ENCODE data around the gene STPG4. TPM values are rescaled to one million over a fixed set of nuclear protein-coding genes. Genes with fewer than 3 reads are reported as not detected.

The STPG4 gene
- total RNA-seq, 2 donors from 2014 or later = 1.4 TPM; not detected in 1

DNA sequence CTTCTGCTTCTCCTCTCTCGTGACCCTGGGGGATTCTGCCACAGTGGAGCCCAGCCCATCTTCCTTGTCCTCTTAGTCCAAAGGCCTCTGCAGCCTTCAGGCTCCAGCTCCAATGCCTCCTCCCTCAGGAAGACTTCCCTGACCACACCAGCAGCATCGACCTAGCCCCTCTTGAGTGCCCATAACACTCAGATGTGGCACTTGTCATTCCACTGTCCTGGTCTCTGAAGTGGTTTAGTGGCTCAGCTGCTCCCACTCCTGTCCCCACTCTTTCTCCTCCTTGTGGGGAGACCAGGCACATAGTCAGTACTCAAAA lies 97.5 kb downstream of the STPG4 start:
- intact Hi-C loops (cut with DNase I) = no loop called here
- DNase-seq (ENCODE audit: low spot score) = no peak
- peak overlapping the region; percentile 53 to 60 for H3K27ac ChIP-seq

DNA sequence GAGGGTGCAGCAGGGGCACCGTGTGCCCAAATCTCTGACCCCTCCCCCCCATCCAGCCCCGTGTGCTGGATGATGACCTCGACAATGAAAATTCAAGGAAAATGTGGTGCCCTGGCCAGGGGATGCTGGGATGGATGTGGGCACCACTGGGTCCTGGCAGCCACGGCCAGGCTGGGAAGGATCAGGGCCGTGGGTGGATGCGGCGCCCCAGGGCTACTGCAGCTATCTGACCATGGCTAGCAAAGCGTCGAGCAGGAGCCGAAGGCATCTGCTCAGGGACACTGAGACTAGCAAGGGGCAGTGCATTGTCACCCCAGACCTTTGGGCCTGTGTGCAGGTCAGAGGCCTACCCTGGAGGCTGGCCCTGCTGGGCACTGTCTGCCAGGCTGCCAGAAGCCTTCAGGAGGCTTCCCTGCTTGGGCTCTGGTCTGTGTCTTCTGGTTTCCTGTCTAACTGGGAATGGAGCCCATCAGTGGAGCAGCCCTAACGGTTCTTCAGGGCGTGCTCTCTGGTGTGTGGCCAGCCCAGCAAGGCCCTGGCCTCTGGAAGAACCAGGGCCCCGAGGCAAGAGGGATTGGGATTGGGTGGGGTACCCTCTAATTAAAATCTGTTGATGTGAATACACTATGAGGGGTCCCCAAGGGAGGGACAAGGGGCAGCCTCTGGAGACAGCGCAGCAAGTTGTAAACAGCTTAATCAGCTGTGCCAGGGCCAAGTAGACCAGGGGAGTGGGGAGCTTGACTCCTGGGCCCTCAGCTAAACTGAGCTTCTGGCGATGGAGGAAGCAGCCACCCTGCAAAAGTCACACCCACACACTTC lies 98.0 kb downstream of the STPG4 start:
- intact Hi-C loops (cut with DNase I) = no loop called here
- no peaks in the 10 kb centered on the region for H3K4me1 ChIP-seq (replicated peaks)

More for the DNA sequence above, 97.5 kb downstream of the STPG4 start:
- Histone ChIP-seq H3K27me3 (replicated peaks; ENCODE audit: insufficient read depth) (no peaks in the 10 kb centered on the region), H3K4me1 (replicated peaks) (no peaks in the 10 kb centered on the region), H3K9me3 (no peaks in the 10 kb centered on the region), H3K36me3 (no peaks in the 10 kb centered on the region), H3K4me3 (no peak overlapping the region)
- TF ChIP-seq, protein P1, sequence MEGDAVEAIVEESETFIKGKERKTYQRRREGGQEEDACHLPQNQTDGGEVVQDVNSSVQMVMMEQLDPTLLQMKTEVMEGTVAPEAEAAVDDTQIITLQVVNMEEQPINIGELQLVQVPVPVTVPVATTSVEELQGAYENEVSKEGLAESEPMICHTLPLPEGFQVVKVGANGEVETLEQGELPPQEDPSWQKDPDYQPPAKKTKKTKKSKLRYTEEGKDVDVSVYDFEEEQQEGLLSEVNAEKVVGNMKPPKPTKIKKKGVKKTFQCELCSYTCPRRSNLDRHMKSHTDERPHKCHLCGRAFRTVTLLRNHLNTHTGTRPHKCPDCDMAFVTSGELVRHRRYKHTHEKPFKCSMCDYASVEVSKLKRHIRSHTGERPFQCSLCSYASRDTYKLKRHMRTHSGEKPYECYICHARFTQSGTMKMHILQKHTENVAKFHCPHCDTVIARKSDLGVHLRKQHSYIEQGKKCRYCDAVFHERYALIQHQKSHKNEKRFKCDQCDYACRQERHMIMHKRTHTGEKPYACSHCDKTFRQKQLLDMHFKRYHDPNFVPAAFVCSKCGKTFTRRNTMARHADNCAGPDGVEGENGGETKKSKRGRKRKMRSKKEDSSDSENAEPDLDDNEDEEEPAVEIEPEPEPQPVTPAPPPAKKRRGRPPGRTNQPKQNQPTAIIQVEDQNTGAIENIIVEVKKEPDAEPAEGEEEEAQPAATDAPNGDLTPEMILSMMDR (IDR thresholded peaks at IDR 0.05) = no peak
- TF ChIP-seq POLR2A (IDR thresholded peaks at IDR 0.05) (no peak), POLR2AphosphoS5 (IDR thresholded peaks at IDR 0.05) (no peak)
- WGBS = 61% methylated on average over 2 of the region's 2 CpGs

DNA sequence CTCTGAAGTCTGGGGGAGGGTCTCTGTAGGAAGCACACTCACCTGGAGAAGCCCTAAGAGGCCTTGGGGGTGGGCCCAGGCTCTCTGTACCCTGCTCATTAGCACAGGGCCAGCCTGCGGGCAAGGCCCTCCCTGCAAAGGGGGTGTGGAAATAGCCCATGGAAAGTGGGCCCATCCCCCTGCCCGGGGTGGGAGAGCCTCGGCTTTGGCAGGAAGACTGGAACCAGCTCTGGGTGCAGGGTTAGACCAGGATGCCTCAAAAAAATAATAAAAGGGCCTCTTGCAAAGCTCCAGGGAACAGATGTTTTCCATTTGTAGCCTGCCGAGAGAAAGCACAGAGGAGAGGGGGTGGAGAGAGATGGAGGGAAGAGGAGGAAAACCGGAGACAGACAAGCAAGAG lies 98.7 kb downstream of the STPG4 start:
- Histone ChIP-seq H3K27me3 (replicated peaks; ENCODE audit: insufficient read depth) (no peaks in the 10 kb centered on the region), H3K9me3 (no peaks in the 10 kb centered on the region), H3K4me3 (no peak overlapping the region), H3K4me1 (replicated peaks) (no peaks in the 10 kb centered on the region), H3K36me3 (no peaks in the 10 kb centered on the region), H3K27ac (peak overlapping the region; percentile 53 to 60)
- 64% methylated on average over 5 of the region's 5 CpGs for WGBS
- no peak for DNase-seq (ENCODE audit: low spot score)
- TF ChIP-seq, protein P1 (IDR thresholded peaks at IDR 0.05) = no peak
- TF ChIP-seq POLR2AphosphoS5 (IDR thresholded peaks at IDR 0.05) (no peak), POLR2A (IDR thresholded peaks at IDR 0.05) (no peak)
- intact Hi-C loops (cut with DNase I) = no loop called here

More for the DNA sequence above, 98.0 kb downstream of the STPG4 start:
- H3K4me3 ChIP-seq = no peak overlapping the region
- no peak for DNase-seq (ENCODE audit: low spot score)
- H3K27me3 ChIP-seq (replicated peaks; ENCODE audit: insufficient read depth) = no peaks in the 10 kb centered on the region
- 62% methylated on average over 14 of the region's 15 CpGs for WGBS
- TF ChIP-seq, protein P1 (IDR thresholded peaks at IDR 0.05) = no peak
- TF ChIP-seq POLR2A (IDR thresholded peaks at IDR 0.05) (no peak), POLR2AphosphoS5 (IDR thresholded peaks at IDR 0.05) (no peak)
- peak overlapping the region; percentile 53 to 60 for H3K27ac ChIP-seq
- H3K36me3 ChIP-seq = no peaks in the 10 kb centered on the region
- H3K9me3 ChIP-seq = no peaks in the 10 kb centered on the region

DNA sequence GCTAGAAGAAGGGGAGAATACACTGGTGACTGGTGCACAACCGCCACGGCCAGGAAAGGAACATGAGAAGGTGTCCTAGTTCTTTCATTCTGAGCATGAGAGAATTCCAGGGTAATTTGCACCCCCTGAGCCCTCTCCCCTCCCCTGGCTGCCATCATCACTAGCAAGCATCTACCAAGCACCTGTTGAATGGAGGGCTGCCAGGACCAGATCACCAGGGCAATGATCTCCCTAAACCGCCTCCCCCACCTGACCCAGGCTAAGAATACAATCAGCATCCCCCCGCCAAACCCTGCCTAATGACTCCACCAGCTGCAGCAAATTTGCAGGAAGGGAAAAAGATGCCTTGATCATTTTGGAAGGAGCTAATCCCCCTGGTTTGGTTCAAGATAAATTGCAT lies 100.2 kb downstream of the STPG4 start:
- Histone ChIP-seq H3K4me3 (no peak overlapping the region), H3K27ac (no peak overlapping the region), H3K27me3 (replicated peaks; ENCODE audit: insufficient read depth) (no peaks in the 10 kb centered on the region), H3K36me3 (no peaks in the 10 kb centered on the region), H3K4me1 (replicated peaks) (peaks cover 6% of the 10 kb centered on the region), H3K9me3 (no peaks in the 10 kb centered on the region)
- DNase-seq (ENCODE audit: low spot score) = no peak
- TF ChIP-seq, protein P1 (IDR thresholded peaks at IDR 0.05) = no peak
- TF ChIP-seq POLR2AphosphoS5 (IDR thresholded peaks at IDR 0.05) = no peak
- intact Hi-C loops (cut with DNase I) = no loop called here
- 88% methylated on average over 4 of the region's 4 CpGs for WGBS

DNA sequence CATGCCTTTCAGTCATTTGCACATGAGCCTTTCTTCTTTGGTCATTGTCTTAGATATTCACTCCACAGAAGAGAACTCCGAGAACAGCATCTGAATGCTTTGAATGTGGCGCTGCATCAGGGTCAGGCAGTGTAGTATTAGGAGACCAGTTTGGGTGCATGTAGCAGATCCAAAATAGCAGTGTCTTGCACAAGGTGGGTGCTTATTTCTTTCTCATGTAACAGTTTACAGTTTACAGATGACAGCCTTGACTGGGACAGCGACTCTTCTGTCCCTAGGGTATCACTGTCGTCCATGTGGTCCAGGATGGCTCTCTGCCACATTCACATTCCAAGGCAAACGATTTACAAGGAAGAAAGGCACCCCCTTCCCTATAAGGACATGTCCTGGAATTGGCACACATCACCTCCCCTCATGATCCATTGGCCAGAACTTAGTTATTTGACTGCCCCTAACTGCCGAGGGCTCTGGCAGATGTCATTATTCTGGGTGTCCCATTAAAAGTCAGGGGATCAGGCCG lies 101.0 kb downstream of the STPG4 start:
- Histone ChIP-seq H3K4me1 (replicated peaks) (peaks cover 12% of the 10 kb centered on the region), H3K27ac (no peak overlapping the region), H3K4me3 (no peak overlapping the region), H3K36me3 (no peaks in the 10 kb centered on the region), H3K27me3 (replicated peaks; ENCODE audit: insufficient read depth) (no peaks in the 10 kb centered on the region), H3K9me3 (no peaks in the 10 kb centered on the region)
- intact Hi-C loops (cut with DNase I) = no loop called here
- TF ChIP-seq, protein P1 (IDR thresholded peaks at IDR 0.05) = no peak
- no peak for TF ChIP-seq POLR2A (IDR thresholded peaks at IDR 0.05)
- no peak for TF ChIP-seq POLR2AphosphoS5 (IDR thresholded peaks at IDR 0.05)
- DNase-seq (ENCODE audit: low spot score) = no peak
- WGBS = 68% methylated on average over 7 of the region's 7 CpGs

Data from prostate gland (tissue), 2 donors.